H9 (cell line): Measurements from ENCODE around the gene ITCH. TPM values are rescaled to one million over a fixed set of nuclear protein-coding genes. Genes with fewer than 3 reads are reported as not detected.

Experiments used
- DNase-seq: peaks from one replicate; pipeline ENCODE4 v3.0.0-alpha.2; 2017
- H2AFZ ChIP-seq: one replicate; pipeline ENCODE4 v1.6.1; 2013; ENCODE audit warnings: mild to moderate bottlenecking, low read length, control low read depth, moderate library complexity
- H2AK5ac ChIP-seq: 2 replicates; pipeline ENCODE4 v1.6.1; 2013; ENCODE audit warnings: low read length, control low read depth, mixed read lengths; ENCODE audit not compliant: insufficient read length
- H2BK120ac ChIP-seq: one replicate; pipeline ENCODE4 v1.6.1; 2013; ENCODE audit warnings: low read depth, mild to moderate bottlenecking, low read length, control low read depth, inconsistent platforms; ENCODE audit not compliant: poor library complexity, severe bottlenecking
- H2BK12ac ChIP-seq: 2 replicates; pipeline ENCODE4 v1.6.1; 2013; ENCODE audit warnings: low read length, control low read depth, mixed read lengths, low read depth; ENCODE audit not compliant: insufficient read length
- H2BK15ac ChIP-seq: 2 replicates; pipeline ENCODE4 v1.6.1; 2013; ENCODE audit warnings: low read depth, low read length, control low read depth
- H2BK20ac ChIP-seq: one replicate; pipeline ENCODE4 v1.6.1; 2013; ENCODE audit warnings: low read depth, mild to moderate bottlenecking, low read length, control low read depth, inconsistent platforms; ENCODE audit not compliant: poor library complexity, severe bottlenecking
- H2BK5ac ChIP-seq: 2 replicates; pipeline ENCODE4 v1.6.1; 2013; ENCODE audit warnings: low read length, control low read depth, mixed read lengths; ENCODE audit not compliant: insufficient read length
- H3K14ac ChIP-seq: 2 replicates; pipeline ENCODE4 v1.6.1; 2013; ENCODE audit warnings: low read length, control low read depth; ENCODE audit not compliant: insufficient read depth
- H3K18ac ChIP-seq: 2 replicates; pipeline ENCODE4 v1.6.1; 2013; ENCODE audit warnings: low read depth, mild to moderate bottlenecking, mixed read lengths, low read length, control low read depth; ENCODE audit not compliant: insufficient read length
- H3K23ac ChIP-seq: 2 replicates; pipeline ENCODE4 v1.6.1; 2013; ENCODE audit warnings: low read length, control low read depth, mixed read lengths, low read depth; ENCODE audit not compliant: insufficient read length
- H3K23me2 ChIP-seq: 2 replicates; pipeline ENCODE4 v1.6.1; 2013; ENCODE audit warnings: low read depth, mild to moderate bottlenecking, mixed read lengths, low read length, control low read depth; ENCODE audit not compliant: insufficient read length, poor library complexity, severe bottlenecking
- H3K27ac ChIP-seq: 2 replicates; pipeline ENCODE4 v1.5.1; 2013; ENCODE audit warnings: low read length, control low read depth, mixed read lengths, low read depth; ENCODE audit not compliant: insufficient read length
- H3K27me3 ChIP-seq: 2 replicates; pipeline ENCODE4 v1.6.1; 2013; ENCODE audit warnings: low read length, control low read depth, inconsistent platforms; ENCODE audit not compliant: insufficient read depth
- H3K4ac ChIP-seq: 2 replicates; pipeline ENCODE4 v1.6.1; 2013; ENCODE audit warnings: low read depth, mild to moderate bottlenecking, control low read depth, inconsistent platforms, low read length, moderate library complexity
- H3K4me1 ChIP-seq: 2 replicates; pipeline ENCODE4 v1.6.1; 2013; ENCODE audit warnings: low read length, control low read depth, inconsistent platforms; ENCODE audit not compliant: insufficient read depth
- H3K4me2 ChIP-seq: 2 replicates; pipeline ENCODE4 v1.6.1; 2013; ENCODE audit warnings: low read length, control low read depth, mixed read lengths; ENCODE audit not compliant: insufficient read length, insufficient read depth
- H3K56ac ChIP-seq: 2 replicates; pipeline ENCODE4 v1.6.1; 2013; ENCODE audit warnings: low read depth, mild to moderate bottlenecking, mixed read lengths, low read length, control low read depth; ENCODE audit not compliant: insufficient read length
- H3K79me1 ChIP-seq: 2 replicates; pipeline ENCODE4 v1.6.1; 2013; ENCODE audit warnings: low read depth, mild to moderate bottlenecking, moderate library complexity, low read length, control low read depth, inconsistent platforms; ENCODE audit not compliant: insufficient read depth, poor library complexity, severe bottlenecking
- H3K79me2 ChIP-seq: 2 replicates; pipeline ENCODE4 v1.6.1; 2013; ENCODE audit warnings: low read length, control low read depth, inconsistent platforms; ENCODE audit not compliant: insufficient read depth
- H3K9ac ChIP-seq: 2 replicates; pipeline ENCODE4 v1.6.1; 2013; ENCODE audit warnings: low read length, control low read depth, mixed read lengths; ENCODE audit not compliant: insufficient read length; ENCODE audit errors: extremely low read depth
- H3K9me3 ChIP-seq: one replicate; pipeline ENCODE4 v1.6.1; 2013; ENCODE audit warnings: low read depth, low read length, inconsistent platforms; ENCODE audit not compliant: control insufficient read depth
- H3T11ph ChIP-seq: one replicate; pipeline ENCODE4 v1.6.1; 2013; ENCODE audit warnings: mild to moderate bottlenecking, low read length, control low read depth, inconsistent platforms
- H4K20me1 ChIP-seq: one replicate; pipeline ENCODE4 v1.6.1; 2013; ENCODE audit not compliant: control insufficient read depth, insufficient read length, insufficient read depth
- H4K5ac ChIP-seq: 2 replicates; pipeline ENCODE4 v1.6.1; 2013; ENCODE audit warnings: low read depth, mild to moderate bottlenecking, mixed read lengths, low read length, control low read depth; ENCODE audit not compliant: insufficient read length
- H4K8ac ChIP-seq: replicated peaks from 2 replicates; pipeline ENCODE4 v1.6.1; 2013; ENCODE audit warnings: low read length, control low read depth, mixed read lengths, low read depth; ENCODE audit not compliant: insufficient read length
- H4K91ac ChIP-seq: 2 replicates; pipeline ENCODE4 v1.6.1; 2013; ENCODE audit warnings: low read depth, mild to moderate bottlenecking, moderate library complexity, mixed read lengths, low read length, control low read depth; ENCODE audit not compliant: insufficient read length
- H3K27ac Mint-ChIP-seq, 3 experiments: 2 replicates in 2 of 3; 3 replicates in 1 of 3; pipeline ENCODE4 v1.8.0; 2020 to 2021; ENCODE audit warnings: mixed read lengths in 3 of 3, mild to moderate bottlenecking in 1 of 3, moderate library complexity in 1 of 3
- H3K27me3 Mint-ChIP-seq: 2 replicates; pipeline ENCODE4 v1.8.0; 2021; ENCODE audit warnings: low read depth, mild to moderate bottlenecking, moderate library complexity, mixed read lengths
- H3K36me3 Mint-ChIP-seq, 3 experiments: 2 replicates in 2 of 3; 3 replicates in 1 of 3; pipeline ENCODE4 v1.8.0; 2020 to 2021; ENCODE audit warnings: low read depth in 3 of 3, mixed read lengths in 3 of 3; ENCODE audit not compliant: insufficient read depth in 1 of 3
- H3K4me1 Mint-ChIP-seq, 2 experiments: 2 replicates each; pipeline ENCODE4 v1.8.0; 2020; ENCODE audit warnings: mixed read lengths in 2 of 2
- H3K4me3 Mint-ChIP-seq, 2 experiments: 2 replicates in 1 of 2; 3 replicates in 1 of 2; pipeline ENCODE4 v1.8.0; 2020 to 2021; ENCODE audit warnings: mild to moderate bottlenecking in 2 of 2, mixed read lengths in 2 of 2, moderate library complexity in 1 of 2
- H3K9me3 Mint-ChIP-seq, 2 experiments: 2 replicates in 1 of 2; 3 replicates in 1 of 2; pipeline ENCODE4 v1.8.0; 2020; ENCODE audit warnings: mild to moderate bottlenecking in 2 of 2, mixed read lengths in 2 of 2, moderate library complexity in 1 of 2
- WGBS: extraction: QIAGEN DNeasy Blood & Tissue Kit; methylation state at CpG from one replicate; pipeline ENCODE4 v1.1.7; 2013; ENCODE audit warnings: missing lambda C conversion rate, low lambda C conversion rate, mixed read lengths; ENCODE audit not compliant: insufficient read length; ENCODE audit errors: extremely low coverage; 5-methylcytosine and 5-hydroxymethylcytosine counted together
- total RNA-seq: library from RNA; stranded (reverse); gene quantifications from 2 replicates; pipeline ENCODE4 v1.2.1, GENCODE V29; 2021
- TF ChIP-seq, protein P1 (sequence below): fragments of 200-600 bp; sonication (generic); conservative IDR thresholded peaks from 3 replicates; pipeline ENCODE4 v1.8.0; 2021; ENCODE audit warnings: antibody characterized with exemption, mild to moderate bottlenecking

Gene ITCH
- total RNA-seq, 1 experiment from 2014 or later: 55.9 TPM

DNA sequence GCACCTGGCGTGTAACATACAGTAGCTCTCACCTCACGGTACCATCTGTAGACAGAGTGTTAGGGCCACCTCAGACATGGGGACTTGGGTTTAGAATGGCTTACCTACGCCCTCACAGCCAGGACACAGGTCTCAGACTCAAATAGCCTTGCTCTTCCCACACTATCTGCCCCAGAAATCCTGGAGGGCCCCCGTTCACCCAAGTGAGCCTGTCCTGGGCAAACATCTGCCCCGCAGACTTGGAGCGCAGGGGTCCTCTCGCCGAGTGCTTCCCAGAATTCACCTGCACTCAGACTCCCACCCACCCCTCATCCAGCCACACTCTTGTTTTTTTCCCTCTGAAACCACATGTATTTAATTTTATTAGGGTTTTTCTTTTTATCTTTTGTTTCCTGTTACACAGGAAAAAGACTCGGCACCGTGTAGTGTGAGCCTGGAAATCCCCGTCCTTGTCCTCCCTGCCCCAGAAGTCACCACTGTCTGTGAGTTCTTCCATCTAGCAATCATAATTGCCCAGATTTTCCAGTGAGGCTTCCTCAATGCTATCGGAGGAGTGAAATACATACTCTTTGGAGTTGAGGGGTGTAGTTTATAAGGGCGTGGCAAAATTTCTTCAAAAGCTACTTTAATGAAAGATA is 178.3 kb downstream of the ITCH start:
- no peaks in the 10 kb centered on the region for H3K79me1 ChIP-seq
- H4K20me1 ChIP-seq: no peaks in the 10 kb centered on the region
- peaks cover 0 to 1% of the 10 kb centered on the region in 2 experiments; a peak in 1 of 5 replicates for H3K9me3 Mint-ChIP-seq
- no peak overlapping the region for H2AFZ ChIP-seq
- no peak overlapping the region for H3K4ac ChIP-seq
- H3K18ac ChIP-seq: no peak overlapping the region
- no peak overlapping the region for H4K5ac ChIP-seq
- H3K27me3 ChIP-seq: no peaks in the 10 kb centered on the region; the same call in 1 of the 2 replicates
- H3K9me3 ChIP-seq: no peaks in the 10 kb centered on the region
- H2BK20ac ChIP-seq: no peak overlapping the region
- H3K14ac ChIP-seq: no peak overlapping the region
- peaks cover 9% of the 10 kb centered on the region for H3K27me3 Mint-ChIP-seq
- H2BK120ac ChIP-seq: no peak overlapping the region
- H3T11ph ChIP-seq: no peak overlapping the region
- peaks cover 12% of the 10 kb centered on the region in 2 experiments for H3K4me1 Mint-ChIP-seq
- no peak overlapping the region for H2BK12ac ChIP-seq
- WGBS: no CpG with 5 or more reads among the region's 13 CpGs
- H3K4me2 ChIP-seq: no peak overlapping the region
- H3K4me1 ChIP-seq: no peaks in the 10 kb centered on the region
- peak overlapping the region in 1 of 3 experiments; percentile 47; a peak in 1 of 7 replicates for H3K27ac Mint-ChIP-seq
- H3K27ac ChIP-seq: no peak overlapping the region
- H2BK15ac ChIP-seq: no peak overlapping the region
- H4K91ac ChIP-seq: no peak overlapping the region
- no peak overlapping the region for H3K23ac ChIP-seq
- H2AK5ac ChIP-seq: no peak overlapping the region
- no peak overlapping the region for H3K56ac ChIP-seq
- H3K23me2 ChIP-seq: peaks cover 3% of the 10 kb centered on the region
- no peak for DNase-seq
- peaks cover 19 to 48% (median 28%) of the 10 kb centered on the region in 3 experiments; a peak in 6 of 7 replicates for H3K36me3 Mint-ChIP-seq
- TF ChIP-seq, protein P1, sequence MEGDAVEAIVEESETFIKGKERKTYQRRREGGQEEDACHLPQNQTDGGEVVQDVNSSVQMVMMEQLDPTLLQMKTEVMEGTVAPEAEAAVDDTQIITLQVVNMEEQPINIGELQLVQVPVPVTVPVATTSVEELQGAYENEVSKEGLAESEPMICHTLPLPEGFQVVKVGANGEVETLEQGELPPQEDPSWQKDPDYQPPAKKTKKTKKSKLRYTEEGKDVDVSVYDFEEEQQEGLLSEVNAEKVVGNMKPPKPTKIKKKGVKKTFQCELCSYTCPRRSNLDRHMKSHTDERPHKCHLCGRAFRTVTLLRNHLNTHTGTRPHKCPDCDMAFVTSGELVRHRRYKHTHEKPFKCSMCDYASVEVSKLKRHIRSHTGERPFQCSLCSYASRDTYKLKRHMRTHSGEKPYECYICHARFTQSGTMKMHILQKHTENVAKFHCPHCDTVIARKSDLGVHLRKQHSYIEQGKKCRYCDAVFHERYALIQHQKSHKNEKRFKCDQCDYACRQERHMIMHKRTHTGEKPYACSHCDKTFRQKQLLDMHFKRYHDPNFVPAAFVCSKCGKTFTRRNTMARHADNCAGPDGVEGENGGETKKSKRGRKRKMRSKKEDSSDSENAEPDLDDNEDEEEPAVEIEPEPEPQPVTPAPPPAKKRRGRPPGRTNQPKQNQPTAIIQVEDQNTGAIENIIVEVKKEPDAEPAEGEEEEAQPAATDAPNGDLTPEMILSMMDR: no peak
- H2BK5ac ChIP-seq: no peak overlapping the region
- H3K9ac ChIP-seq: no peak overlapping the region
- no peak overlapping the region for H4K8ac ChIP-seq
- H3K79me2 ChIP-seq: no peaks in the 10 kb centered on the region
- no peak overlapping the region for H3K4me3 Mint-ChIP-seq
